Spleen (tissue), 7 donors: Measurements from ENCODE around the gene KLHDC8A.

ENCODE experiments used
- POLR2A ChIP-seq, 3 donors: fragments of 450-650 bp; IDR thresholded peaks; one replicate each; pipeline ENCODE4 v1.5.1; 2017; ENCODE audit warnings: antibody characterized with exemption in 3 of 3, mild to moderate bottlenecking in 1 of 3
- POLR2AphosphoS5 ChIP-seq, 3 donors: sonication (generic); formaldehyde crosslinking; IDR thresholded peaks; one replicate each; pipeline ENCODE4 v1.5.1; 2017; ENCODE audit warnings: antibody characterized with exemption in 3 of 3
- TF ChIP-seq, protein P1 (sequence below), 11 experiments: fragments of 200-600 bp in 7 of 11; fragments of 450-650 bp in 4 of 11; sonication (generic) in 4 of 11; IDR thresholded peaks in 8 of 11; conservative IDR thresholded peaks in 3 of 11; 1 replicate in 7 of 11; 2 replicates in 4 of 11; pipeline versions ENCODE4 v1.4.0 to v1.8.0; 2016 to 2021; ENCODE audit warnings: antibody characterized with exemption in 11 of 11, inconsistent platforms in 4 of 11, mild to moderate bottlenecking in 1 of 11
- donor health status: DM: no; HTN: no; CAD: no; lungs with moderate emphysema.
- donor health status: DM: no; HTN: no; CAD: no.
- donor health status: DM: no; HTN: no; CAD: no.

DNA sequence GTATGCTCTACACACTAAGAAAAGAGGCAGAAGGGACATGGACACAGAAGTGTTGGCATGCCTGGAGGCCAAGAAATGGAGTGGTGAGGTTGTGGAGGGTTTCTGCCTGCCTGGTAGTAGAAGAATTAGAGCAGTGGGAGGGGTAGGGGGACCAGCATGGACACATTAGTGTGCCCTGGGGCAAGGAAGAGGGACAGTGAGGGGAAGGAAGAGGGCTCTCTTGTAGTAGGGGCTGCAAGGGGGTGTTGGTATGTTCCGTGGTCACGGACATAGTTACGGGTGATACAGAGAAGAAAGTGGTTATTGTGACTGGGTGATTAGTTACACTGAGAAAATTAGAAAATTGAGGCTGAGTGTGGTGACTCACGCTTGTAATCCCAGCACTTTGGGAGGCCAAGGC, 41.9 kb upstream of the KLHDC8A start:
- TF ChIP-seq, protein P1, sequence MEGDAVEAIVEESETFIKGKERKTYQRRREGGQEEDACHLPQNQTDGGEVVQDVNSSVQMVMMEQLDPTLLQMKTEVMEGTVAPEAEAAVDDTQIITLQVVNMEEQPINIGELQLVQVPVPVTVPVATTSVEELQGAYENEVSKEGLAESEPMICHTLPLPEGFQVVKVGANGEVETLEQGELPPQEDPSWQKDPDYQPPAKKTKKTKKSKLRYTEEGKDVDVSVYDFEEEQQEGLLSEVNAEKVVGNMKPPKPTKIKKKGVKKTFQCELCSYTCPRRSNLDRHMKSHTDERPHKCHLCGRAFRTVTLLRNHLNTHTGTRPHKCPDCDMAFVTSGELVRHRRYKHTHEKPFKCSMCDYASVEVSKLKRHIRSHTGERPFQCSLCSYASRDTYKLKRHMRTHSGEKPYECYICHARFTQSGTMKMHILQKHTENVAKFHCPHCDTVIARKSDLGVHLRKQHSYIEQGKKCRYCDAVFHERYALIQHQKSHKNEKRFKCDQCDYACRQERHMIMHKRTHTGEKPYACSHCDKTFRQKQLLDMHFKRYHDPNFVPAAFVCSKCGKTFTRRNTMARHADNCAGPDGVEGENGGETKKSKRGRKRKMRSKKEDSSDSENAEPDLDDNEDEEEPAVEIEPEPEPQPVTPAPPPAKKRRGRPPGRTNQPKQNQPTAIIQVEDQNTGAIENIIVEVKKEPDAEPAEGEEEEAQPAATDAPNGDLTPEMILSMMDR (IDR thresholded peaks at IDR 0.05 in 8 of 11, conservative IDR thresholded peaks at IDR 0.05 in 3 of 11), result no peak
- no peak for TF ChIP-seq POLR2AphosphoS5 (IDR thresholded peaks at IDR 0.05)
- no peak for TF ChIP-seq POLR2A (IDR thresholded peaks at IDR 0.05)
